H54 (cell line): Measurements from ENCODE around the gene RNF113B.

ENCODE experiments used
- DNase-seq: peaks from one replicate; pipeline ENCODE4 v3.0.0; 2011; ENCODE audit warnings: low spot score, mixed read lengths; ENCODE audit not compliant: insufficient read length
- FAIRE-seq: peaks from 3 replicates; lab custom pipeline; 2011; peaks lifted over from hg19 to GRCh38; lab: Jason Lieb, UNC
- POLR2A ChIP-seq: IDR thresholded peaks from 2 replicates; pipeline ENCODE4 v1.6.1; 2011; ENCODE audit warnings: low read depth, mild to moderate bottlenecking, low read length

Gene RNF113B

DNA sequence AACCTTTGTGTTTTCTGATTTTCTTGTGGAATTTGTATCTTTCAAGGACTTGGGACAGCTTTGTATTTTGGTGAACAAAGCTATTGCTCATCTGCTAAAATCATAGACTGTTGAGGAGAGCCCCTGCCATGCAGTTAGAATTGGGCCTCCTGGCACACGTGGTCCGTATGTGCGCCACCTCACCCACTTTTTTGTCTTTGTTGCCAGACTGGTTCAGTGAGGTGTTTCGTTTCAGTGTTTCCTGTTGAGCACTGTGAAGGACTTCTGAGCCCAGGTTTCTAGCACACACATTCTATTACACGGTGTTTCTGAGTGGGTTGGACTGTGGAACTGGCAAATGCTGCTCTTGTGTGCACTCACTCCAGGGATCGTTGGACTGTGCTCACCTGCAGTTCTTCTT, 37.6 kb upstream of the RNF113B start:
- no peak for TF ChIP-seq POLR2A
- FAIRE-seq (no peak), DNase-seq (no peak)

DNA sequence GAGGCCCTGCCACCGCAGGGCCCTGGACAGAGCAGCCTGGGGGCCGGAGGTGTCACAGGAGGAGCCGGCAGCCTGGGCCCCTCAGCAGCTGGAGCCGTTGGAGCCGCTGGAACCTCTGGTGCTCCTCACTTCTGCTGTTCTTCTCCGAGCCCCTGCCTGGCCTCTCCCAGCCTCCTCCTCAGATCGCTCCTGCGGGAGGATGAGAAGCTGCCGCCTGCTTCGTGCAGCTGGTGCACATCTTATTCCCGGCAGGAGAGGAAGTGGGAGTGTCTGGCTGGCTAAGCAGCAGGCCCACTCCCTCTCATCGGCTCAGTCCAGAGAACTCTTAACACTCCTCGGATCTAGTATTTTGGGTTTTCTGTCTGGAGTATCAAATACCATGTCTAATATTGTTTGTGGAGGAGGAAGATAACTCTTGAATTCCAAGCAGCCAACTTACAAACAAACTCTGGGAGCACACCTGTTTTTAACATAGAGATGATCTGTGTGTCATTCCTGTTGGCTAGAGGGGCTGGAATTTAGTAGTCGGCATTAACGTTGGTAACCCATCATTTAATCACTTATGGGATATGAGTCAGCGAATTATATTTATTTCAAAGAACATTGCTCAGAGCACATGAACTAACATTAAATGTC, 37.1 kb upstream of the RNF113B start:
- no peak for FAIRE-seq
- DNase-seq, result no peak
- TF ChIP-seq POLR2A, result no peak

DNA sequence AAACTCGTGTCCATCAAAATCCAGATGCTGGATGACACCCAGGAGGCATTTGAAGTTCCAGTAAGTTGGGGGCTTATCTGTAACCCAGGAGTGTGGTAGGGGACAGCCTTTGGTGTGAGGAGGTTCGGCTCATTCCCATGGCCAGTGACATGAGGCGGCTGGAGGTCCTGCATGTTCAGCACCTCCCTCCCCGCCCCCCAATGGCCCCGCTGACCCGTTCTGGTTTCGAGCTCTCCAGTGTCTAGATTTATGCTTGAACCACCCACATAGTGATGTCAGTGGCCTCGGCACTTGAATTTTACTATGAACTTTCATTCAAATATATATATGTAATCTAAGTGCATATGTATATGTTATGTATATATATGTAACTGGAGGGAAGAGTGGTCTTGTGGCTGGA, 36.3 kb upstream of the RNF113B start:
- DNase-seq, result no peak
- no peak for FAIRE-seq
- TF ChIP-seq POLR2A, result no peak

DNA sequence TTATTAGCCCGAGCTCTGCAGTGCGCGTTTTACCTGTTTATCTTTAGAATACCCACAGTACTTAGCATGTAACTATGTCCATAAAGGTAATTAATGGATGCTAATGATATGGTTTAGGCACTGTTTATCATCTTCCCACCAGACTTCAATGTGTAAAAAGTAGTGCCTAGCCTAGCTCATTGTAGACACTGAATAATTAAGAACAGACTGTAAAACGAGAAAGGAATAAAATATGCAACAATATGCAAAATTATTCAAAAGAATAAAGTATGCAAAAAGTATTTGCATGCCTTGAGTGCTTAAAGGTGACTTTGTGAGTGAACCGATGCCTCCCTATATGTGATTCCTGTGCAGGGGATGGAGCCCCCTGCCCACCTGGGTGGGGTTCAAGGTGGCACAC, 35.7 kb upstream of the RNF113B start:
- FAIRE-seq, result no peak

DNA sequence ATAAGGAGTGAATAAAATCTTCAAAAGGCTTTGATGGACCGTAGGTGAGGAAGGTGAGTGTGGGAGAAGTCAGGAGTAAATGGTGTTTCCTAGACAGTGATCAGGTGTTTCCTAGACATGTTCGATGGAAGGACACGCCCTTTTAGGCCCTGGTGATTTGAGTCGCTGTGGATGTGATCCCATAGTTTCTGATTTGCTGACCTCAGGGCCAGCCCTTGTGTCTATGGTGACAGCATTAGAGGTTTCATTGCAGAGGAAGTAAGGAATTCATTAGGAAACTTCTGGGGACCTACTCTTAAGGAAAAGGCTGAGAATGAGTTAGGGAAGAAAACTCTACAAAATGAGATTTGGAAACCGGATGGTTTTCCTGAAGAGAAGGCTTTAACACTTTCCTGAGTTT, 31.5 kb upstream of the RNF113B start:
- FAIRE-seq (no peak), DNase-seq (no peak)
- TF ChIP-seq POLR2A, result no peak

More for the DNA sequence above, 35.7 kb upstream of the RNF113B start:
- TF ChIP-seq POLR2A, result no peak
- no peak for DNase-seq

DNA sequence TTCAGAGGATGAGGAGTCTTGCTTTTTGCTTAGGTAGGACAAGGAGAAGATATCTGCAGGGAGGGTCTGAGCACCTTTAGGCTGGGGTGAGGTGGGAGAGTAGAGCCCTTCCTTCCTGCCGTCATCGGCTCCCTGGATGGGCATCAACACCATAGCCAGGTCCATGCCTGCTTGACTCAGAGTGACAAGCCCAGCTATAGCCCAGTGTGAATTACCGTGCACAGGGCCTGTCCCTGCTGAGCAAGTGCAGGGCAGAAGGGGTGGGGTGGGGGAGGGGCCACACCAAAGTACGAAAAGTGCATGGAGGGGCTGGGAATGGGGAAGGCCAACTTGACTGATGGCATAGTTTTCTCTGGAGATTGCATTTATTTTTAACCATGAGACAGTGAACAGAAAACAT, 30.3 kb upstream of the RNF113B start:
- no peak for TF ChIP-seq POLR2A
- peak; percentile 57 for FAIRE-seq
- peak; percentile 63 for DNase-seq

DNA sequence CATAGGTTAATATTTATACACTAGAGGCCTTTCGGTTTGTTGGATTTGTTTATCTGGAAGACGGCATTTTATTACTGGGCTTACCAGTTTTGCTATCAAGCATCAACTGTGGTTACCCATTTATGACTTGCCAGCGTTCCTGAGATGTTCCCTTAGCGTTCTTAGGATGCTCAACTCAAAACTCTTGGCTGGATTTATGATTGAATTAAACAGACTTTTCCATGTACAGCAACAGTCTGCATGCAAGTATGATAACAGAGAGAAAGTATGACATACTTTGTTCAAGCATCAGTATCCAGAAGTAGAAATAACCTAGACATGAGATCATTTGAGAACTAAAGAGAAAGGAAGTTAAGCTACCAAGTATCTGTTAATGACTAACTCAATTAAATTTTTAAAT, 29.9 kb upstream of the RNF113B start:
- FAIRE-seq (peak; percentile 11), DNase-seq (peak; percentile 47)
- no peak for TF ChIP-seq POLR2A

DNA sequence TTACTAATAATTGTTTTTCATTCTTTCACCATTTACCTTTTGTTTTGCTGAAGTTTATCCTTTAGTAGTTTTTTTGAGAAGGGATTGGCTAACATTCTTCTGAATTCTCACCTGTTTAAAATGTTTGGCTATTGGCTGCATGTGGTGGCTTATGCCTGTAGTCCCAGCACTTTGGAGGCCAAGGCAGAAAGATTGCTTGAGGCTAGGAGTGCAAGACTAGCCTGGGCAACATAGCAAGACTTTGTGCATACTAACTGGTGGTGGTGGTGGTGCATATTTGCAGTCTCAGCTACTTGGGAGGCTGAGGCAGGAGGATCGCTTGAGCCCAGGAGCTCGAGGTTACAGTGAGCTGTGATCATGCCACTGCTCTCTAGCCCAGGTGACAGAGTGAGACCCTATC, 27.5 kb upstream of the RNF113B start:
- no peak for TF ChIP-seq POLR2A
- FAIRE-seq (no peak), DNase-seq (no peak)

DNA sequence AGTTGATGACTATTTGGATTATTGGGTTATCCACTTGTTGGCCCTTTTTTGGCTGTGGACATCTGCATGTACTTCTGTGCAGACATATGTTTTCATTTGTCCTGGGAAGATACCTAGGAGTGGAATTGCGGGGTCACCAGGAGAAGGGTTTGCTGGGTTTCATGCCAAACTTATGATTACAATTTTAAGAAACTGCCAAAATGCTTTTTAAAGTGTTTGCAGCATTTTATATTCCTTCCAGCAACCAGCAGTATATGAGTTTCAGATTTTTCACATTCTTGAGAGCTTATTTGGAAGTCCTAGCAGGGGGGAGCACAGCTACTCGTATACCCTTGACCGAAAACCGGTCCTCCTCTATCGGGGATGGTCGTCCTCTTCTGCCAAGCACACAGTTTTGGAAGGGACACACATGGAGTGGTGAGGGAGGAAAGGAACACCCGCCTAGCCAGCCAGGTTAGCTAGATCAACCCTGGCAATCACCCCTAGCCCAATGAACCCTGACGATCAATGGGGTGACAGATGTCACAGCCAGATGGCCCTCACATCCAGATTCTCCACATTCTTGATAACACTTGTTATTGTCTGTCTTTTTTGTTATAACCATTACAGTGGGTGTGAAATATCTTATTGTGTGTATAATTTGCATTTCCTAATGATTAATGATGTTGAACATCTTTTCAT, 26.7 kb upstream of the RNF113B start:
- TF ChIP-seq POLR2A, result no peak
- DNase-seq (no peak), FAIRE-seq (no peak)

DNA sequence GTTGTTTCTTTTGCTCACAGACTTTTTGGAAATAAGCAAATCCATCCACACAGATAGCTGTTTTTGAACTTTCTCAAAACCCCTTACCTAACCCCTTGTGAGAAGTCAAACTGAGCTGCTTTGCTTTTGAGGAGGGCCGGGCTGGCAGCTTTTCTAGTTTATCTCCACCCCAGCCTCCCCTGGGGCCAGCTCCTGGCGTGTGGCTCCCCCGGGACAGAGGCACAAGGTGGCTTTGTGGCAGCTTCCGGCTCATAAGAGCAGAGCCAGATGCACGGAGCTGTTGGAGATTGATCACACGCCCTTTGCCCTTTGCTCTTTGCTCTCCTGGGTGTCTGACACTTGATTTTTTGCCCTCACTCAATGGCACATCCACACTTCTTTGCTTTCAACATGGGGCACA, 24.9 kb upstream of the RNF113B start:
- no peak for DNase-seq
- no peak for TF ChIP-seq POLR2A
- no peak for FAIRE-seq

DNA sequence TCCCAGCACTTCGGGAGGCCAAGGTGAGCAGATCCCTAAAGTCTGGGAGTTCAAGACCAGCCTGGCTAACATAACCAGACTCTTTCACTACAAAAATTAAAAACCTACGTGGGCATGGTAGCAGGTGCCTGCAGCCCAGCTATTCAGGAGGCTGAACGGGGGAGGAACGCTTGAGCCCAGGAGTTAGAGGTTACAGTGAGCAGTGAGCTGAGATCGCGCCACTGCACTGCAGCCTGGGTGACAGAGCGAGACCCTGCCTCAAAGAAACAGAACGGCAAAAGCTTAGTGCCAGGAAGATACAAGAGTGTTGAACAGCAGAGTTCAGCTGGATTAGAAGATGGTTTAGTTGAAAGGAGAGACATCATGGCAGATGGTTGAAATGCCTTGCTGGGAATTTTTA, 24.1 kb upstream of the RNF113B start:
- TF ChIP-seq POLR2A, result no peak
- FAIRE-seq (no peak), DNase-seq (no peak)

DNA sequence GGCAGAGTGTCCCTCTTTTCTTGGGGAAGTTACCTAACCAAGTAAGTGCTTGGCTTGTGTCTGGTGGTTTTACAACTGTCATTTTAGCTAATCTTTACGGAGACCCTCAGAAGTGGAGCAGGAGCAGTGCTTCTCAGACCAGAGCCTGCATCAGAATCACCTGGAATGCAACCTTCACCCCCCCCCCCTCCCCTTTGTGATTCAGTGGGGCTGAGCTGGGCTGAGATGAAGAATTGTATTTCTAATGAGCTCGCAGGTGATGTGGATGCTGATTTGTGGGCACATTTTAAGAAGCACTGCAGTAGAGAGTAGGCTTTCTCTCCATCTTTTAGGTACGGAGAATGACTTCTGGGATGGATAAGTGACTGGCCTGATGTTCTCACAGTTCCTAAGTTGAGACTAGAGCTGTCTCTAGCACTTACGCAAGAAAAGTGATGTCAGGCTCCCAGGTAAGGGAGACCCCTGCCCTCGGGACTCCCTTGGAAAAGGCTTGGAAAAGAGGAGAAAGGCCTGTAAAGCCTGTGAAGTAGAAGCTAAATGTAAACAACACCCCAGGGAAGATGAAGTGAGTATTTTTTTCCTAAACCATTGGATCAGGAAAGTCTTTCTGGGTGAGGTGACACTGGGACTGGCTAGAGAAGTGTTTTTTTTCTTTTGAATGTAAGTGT, 23.3 kb upstream of the RNF113B start:
- TF ChIP-seq POLR2A, result no peak
- DNase-seq, result no peak
- no peak for FAIRE-seq

DNA sequence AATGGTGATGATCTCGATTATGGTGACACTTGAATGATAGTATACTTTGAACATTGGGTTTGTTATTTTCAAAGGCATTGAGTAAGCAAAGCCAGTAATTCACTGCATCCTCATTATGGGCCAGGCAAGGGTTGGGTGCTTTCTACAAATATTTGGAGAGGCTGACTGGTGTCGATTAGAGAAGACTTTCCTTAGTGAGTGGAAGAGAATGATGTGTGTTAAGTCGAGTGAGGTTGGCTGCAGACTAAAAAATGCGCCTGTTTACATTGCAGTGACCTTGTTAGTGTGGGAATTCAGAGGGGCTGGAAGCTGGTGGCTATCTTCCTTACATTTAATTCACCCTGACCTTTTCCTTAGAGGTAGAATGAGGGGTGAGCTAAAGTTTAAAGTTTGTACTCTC, 22.4 kb upstream of the RNF113B start:
- no peak for FAIRE-seq
- DNase-seq, result no peak
- no peak for TF ChIP-seq POLR2A

DNA sequence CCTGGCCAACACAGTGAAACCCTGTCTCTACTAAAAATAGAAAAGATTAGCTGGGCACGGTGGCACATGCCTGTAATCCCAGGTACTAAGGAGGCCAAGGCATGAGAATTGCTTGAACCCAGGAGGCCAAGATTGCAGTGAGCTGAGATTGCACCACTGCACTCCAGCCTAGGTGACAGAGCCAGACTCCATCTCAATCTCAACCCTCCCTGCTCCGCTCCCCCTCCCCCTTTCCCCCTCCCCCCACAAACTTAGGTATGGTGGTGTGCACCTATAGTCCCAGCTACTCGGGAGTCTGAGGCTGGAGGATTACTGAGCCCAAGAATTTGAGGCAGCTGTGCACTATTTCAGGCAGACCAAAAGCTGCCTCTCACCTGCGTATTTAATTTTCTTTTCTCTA, 21.6 kb upstream of the RNF113B start:
- no peak for DNase-seq
- no peak for TF ChIP-seq POLR2A
- no peak for FAIRE-seq
